GM19025 (cell line): ENCODE measurements around the gene SLC7A14.

Experiments
- ATAC-seq: cut with Tn5 transposase; IDR thresholded peaks from one replicate; pipeline ENCODE4 v1.9.1; 2021; ENCODE audit warnings: mild to moderate bottlenecking, low read depth, moderate library complexity; ENCODE audit not compliant: unreplicated experiment

The SLC7A14 gene

GRCh38 chr3:170437176-170437575, 148.7 kb downstream of the SLC7A14 start:
- ATAC-seq = no peak

- no peak for ATAC-seq
Observed at GRCh38 chr3:170436697-170437096, 149.2 kb downstream of the SLC7A14 start.

GRCh38 chr3:170432416-170432815, 153.5 kb downstream of the SLC7A14 start:
- no peak for ATAC-seq

GRCh38 chr3:170431054-170431453, 154.8 kb downstream of the SLC7A14 start:
- no peak for ATAC-seq

GRCh38 chr3:170429050-170429449, 156.8 kb downstream of the SLC7A14 start:
- no peak for ATAC-seq

GRCh38 chr3:170428095-170428494, 157.8 kb downstream of the SLC7A14 start:
- no peak for ATAC-seq

- no peak for ATAC-seq
Observed at GRCh38 chr3:170426240-170426797, 159.6 kb downstream of the SLC7A14 start.

GRCh38 chr3:170425491-170426239, 160.2 kb downstream of the SLC7A14 start:
- no peak for ATAC-seq

GRCh38 chr3:170424879-170425278, 161.0 kb downstream of the SLC7A14 start:
- ATAC-seq = no peak

- ATAC-seq = no peak
Observed at GRCh38 chr3:170423001-170423615, 162.8 kb downstream of the SLC7A14 start.

- ATAC-seq = no peak
Observed at GRCh38 chr3:170421758-170422157, 164.1 kb downstream of the SLC7A14 start.

- no peak for ATAC-seq
Observed at GRCh38 chr3:170421111-170421641, 164.7 kb downstream of the SLC7A14 start.

- no peak for ATAC-seq
Observed at GRCh38 chr3:170420307-170420821, 165.5 kb downstream of the SLC7A14 start.

- ATAC-seq = no peak
Observed at GRCh38 chr3:170419557-170420087, 166.3 kb downstream of the SLC7A14 start.

GRCh38 chr3:170418422-170419398, 167.2 kb downstream of the SLC7A14 start, which contains the start of gene CLDN11:
Gene CLDN11 (plus strand): TSS chr3:170418868. CDS start chr3:170419067, 199 bp downstream.
- no peak for ATAC-seq

GRCh38 chr3:170417090-170417489, 168.8 kb downstream of the SLC7A14 start:
- no peak for ATAC-seq

GRCh38 chr3:170414202-170414663, 171.6 kb downstream of the SLC7A14 start:
- ATAC-seq = no peak

- no peak for ATAC-seq
Observed at GRCh38 chr3:170413291-170413690, 172.6 kb downstream of the SLC7A14 start.

GRCh38 chr3:170410428-170411029, 175.3 kb downstream of the SLC7A14 start:
- ATAC-seq = no peak
